ENCODE measurements around the gene PSMA7. TPM values are rescaled to one million over a fixed set of nuclear protein-coding genes. Genes with fewer than 3 reads are reported as not detected.

The PSMA7 gene
- total RNA-seq, 1 experiment from 2014 or later, result 332 TPM

DNA sequence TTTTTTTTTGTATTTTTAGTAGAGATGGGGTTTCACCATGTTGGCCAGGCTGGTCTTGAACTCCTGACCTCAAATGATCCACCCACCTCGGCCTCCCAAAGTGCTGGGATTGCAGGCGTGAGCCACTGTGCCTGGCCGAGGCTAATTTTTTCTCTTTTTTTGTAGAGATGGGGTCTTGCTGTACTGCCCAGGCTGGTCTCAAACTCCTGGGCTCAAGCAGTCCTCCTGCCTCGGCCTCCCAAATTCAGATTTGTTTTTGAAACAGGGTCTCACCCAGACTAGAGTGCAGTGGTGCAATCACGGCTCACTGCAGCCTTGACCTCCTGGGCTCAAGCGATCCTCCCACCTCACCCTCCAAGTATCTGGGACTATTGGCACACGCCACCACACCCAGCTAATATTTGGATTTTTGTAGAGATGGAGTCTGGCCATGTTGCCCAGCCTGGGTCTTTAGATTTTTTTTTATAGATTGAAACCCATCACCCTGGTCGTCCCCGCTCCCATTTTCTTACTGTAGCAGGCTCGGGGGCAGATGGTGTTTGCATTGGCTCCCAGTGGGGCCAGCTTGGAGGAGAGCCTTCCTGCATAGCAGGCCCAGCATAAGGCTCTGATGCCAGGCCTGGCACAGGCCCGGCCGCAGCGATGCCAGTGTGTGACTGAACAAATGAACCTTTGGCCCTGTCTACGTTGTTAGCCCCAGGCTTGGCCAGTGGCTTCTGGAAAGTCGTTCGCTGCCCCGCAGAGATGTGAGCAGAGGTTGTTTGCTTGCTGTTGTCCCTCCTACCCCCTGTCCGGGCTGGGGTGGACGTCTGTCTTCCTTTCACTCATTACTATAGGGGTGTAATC lies 35.3 kb upstream of the PSMA7 start:
- H3K79me1 ChIP-seq (ENCODE audit: insufficient read depth, low read depth, low read length, poor library complexity, severe bottlenecking), result no peaks in the 10 kb centered on the region
- no peak overlapping the region for H2BK20ac ChIP-seq (ENCODE audit: low read depth, low read length, poor library complexity, severe bottlenecking)
- H2BK12ac ChIP-seq (ENCODE audit: insufficient read length, low read depth, low read length), result no peak overlapping the region
- H3K4me1 ChIP-seq (ENCODE audit: insufficient read depth, low read length), result no peaks in the 10 kb centered on the region; the same call in 1 of the 2 replicates
- no peak overlapping the region for H3K4ac ChIP-seq (ENCODE audit: low read depth, low read length)
- H3K14ac ChIP-seq (ENCODE audit: insufficient read depth, low read length), result no peak overlapping the region
- H3K27ac Mint-ChIP-seq, result no peak overlapping the region
- no peak overlapping the region for H4K8ac ChIP-seq (replicated peaks; ENCODE audit: insufficient read length, low read depth, low read length)
- peaks cover 9 to 40% (median 22%) of the 10 kb centered on the region in 3 experiments for H3K36me3 Mint-ChIP-seq (ENCODE audit: insufficient read depth in 1 of 3, low read depth in 3 of 3)
- H4K91ac ChIP-seq (ENCODE audit: insufficient read length, low read depth, low read length), result no peak overlapping the region
- peaks cover 8% of the 10 kb centered on the region in 2 experiments for H3K4me1 Mint-ChIP-seq
- no peaks in the 10 kb centered on the region for H3K9me3 ChIP-seq (ENCODE audit: control insufficient read depth, low read depth, low read length)
- TF ChIP-seq CTCF (conservative IDR thresholded peaks at IDR 0.05), result no peak
- peaks cover 2% of the 10 kb centered on the region for H3K23me2 ChIP-seq (ENCODE audit: insufficient read length, low read depth, low read length, poor library complexity, severe bottlenecking)
- H4K20me1 ChIP-seq (ENCODE audit: control insufficient read depth, insufficient read depth, insufficient read length), result no peaks in the 10 kb centered on the region
- H3K18ac ChIP-seq (ENCODE audit: insufficient read length, low read depth, low read length), result no peak overlapping the region
- H2AFZ ChIP-seq (ENCODE audit: low read length), result no peak overlapping the region
- no peak overlapping the region for H2BK15ac ChIP-seq (ENCODE audit: low read depth, low read length)
- no peaks in the 10 kb centered on the region; the same call in 1 of the 2 replicates for H3K27me3 Mint-ChIP-seq (ENCODE audit: low read depth)
- H3K23ac ChIP-seq (ENCODE audit: insufficient read length, low read depth, low read length), result no peak overlapping the region
- no peak overlapping the region for H2BK120ac ChIP-seq (ENCODE audit: low read depth, low read length, poor library complexity, severe bottlenecking)
- WGBS (ENCODE audit: extremely low coverage, insufficient read length, low lambda C conversion rate), result no CpG with 5 or more reads among the region's 19 CpGs
- H3T11ph ChIP-seq (ENCODE audit: low read length), result no peak overlapping the region
- no peak overlapping the region for H2BK5ac ChIP-seq (ENCODE audit: insufficient read length, low read length)
- no peak overlapping the region for H3K27ac ChIP-seq (ENCODE audit: insufficient read length, low read depth, low read length)
- no peak for DNase-seq
- H4K5ac ChIP-seq (ENCODE audit: insufficient read length, low read depth, low read length), result no peak overlapping the region
- no peaks in the 10 kb centered on the region for H3K9me3 Mint-ChIP-seq
- H3K4me3 Mint-ChIP-seq, result peak overlapping the region in 1 of 2 experiments; percentile 41; a peak in 1 of 5 replicates
- H3K56ac ChIP-seq (ENCODE audit: insufficient read length, low read depth, low read length), result no peak overlapping the region
- H3K9ac ChIP-seq (ENCODE audit: extremely low read depth, insufficient read length, low read length), result no peak overlapping the region
- no peaks in the 10 kb centered on the region for H3K27me3 ChIP-seq (ENCODE audit: insufficient read depth, low read length)
- no peak overlapping the region for H3K4me2 ChIP-seq (ENCODE audit: insufficient read depth, insufficient read length, low read length)
- no peak overlapping the region for H2AK5ac ChIP-seq (ENCODE audit: insufficient read length, low read length)
- peaks cover 1% of the 10 kb centered on the region; the same call in 1 of the 2 replicates for H3K79me2 ChIP-seq (ENCODE audit: insufficient read depth, low read length)
